Osteocyte (in vitro differentiated cells): ENCODE data around the gene TSC22D2. TPM values are rescaled to one million over a fixed set of nuclear protein-coding genes. Genes with fewer than 3 reads are reported as not detected.

ENCODE experiments used
- DNase-seq: peaks from one replicate; pipeline ENCODE4 v3.0.0; 2021; ENCODE audit warnings: mixed read lengths; ENCODE audit not compliant: unreplicated experiment; ENCODE audit errors: extremely low spot score
- H3K27ac Mint-ChIP-seq: one replicate; pipeline ENCODE4 v1.8.0; 2021; ENCODE audit warnings: mild to moderate bottlenecking, mixed read lengths; ENCODE audit not compliant: unreplicated experiment
- H3K27me3 Mint-ChIP-seq: one replicate; pipeline ENCODE4 v1.8.0; 2021; ENCODE audit warnings: mixed read lengths; ENCODE audit not compliant: unreplicated experiment
- H3K36me3 Mint-ChIP-seq: one replicate; pipeline ENCODE4 v1.8.0; 2021; ENCODE audit warnings: mixed read lengths; ENCODE audit not compliant: unreplicated experiment
- H3K4me1 Mint-ChIP-seq: one replicate; pipeline ENCODE4 v1.8.0; 2021; ENCODE audit warnings: mixed read lengths; ENCODE audit not compliant: unreplicated experiment
- H3K4me3 Mint-ChIP-seq: one replicate; pipeline ENCODE4 v1.8.0; 2021; ENCODE audit warnings: mild to moderate bottlenecking, moderate library complexity, mixed read lengths; ENCODE audit not compliant: unreplicated experiment
- H3K9me3 Mint-ChIP-seq: one replicate; pipeline ENCODE4 v1.8.0; 2021; ENCODE audit warnings: mixed read lengths; ENCODE audit not compliant: unreplicated experiment
- total RNA-seq: library from RNA; stranded (reverse); gene quantifications from 2 replicates; pipeline ENCODE4 v1.2.1, GENCODE V29; 2021
- TF ChIP-seq, protein P1 (sequence below): fragments of 200-600 bp; sonication (generic); IDR thresholded peaks from 2 replicates; pipeline ENCODE4 v1.5.0; 2021; ENCODE audit warnings: antibody characterized with exemption, mild to moderate bottlenecking, moderate library complexity

The TSC22D2 gene
- total RNA-seq, 1 donor from 2014 or later: 51.3 TPM

- no peak for DNase-seq
- Mint-ChIP-seq H3K27ac (no peak overlapping the region), H3K36me3 (peaks cover 36% of the 10 kb centered on the region), H3K27me3 (no peaks in the 10 kb centered on the region), H3K4me1 (peaks cover 24% of the 10 kb centered on the region), H3K9me3 (no peaks in the 10 kb centered on the region), H3K4me3 (no peak overlapping the region)
- TF ChIP-seq, protein P1, sequence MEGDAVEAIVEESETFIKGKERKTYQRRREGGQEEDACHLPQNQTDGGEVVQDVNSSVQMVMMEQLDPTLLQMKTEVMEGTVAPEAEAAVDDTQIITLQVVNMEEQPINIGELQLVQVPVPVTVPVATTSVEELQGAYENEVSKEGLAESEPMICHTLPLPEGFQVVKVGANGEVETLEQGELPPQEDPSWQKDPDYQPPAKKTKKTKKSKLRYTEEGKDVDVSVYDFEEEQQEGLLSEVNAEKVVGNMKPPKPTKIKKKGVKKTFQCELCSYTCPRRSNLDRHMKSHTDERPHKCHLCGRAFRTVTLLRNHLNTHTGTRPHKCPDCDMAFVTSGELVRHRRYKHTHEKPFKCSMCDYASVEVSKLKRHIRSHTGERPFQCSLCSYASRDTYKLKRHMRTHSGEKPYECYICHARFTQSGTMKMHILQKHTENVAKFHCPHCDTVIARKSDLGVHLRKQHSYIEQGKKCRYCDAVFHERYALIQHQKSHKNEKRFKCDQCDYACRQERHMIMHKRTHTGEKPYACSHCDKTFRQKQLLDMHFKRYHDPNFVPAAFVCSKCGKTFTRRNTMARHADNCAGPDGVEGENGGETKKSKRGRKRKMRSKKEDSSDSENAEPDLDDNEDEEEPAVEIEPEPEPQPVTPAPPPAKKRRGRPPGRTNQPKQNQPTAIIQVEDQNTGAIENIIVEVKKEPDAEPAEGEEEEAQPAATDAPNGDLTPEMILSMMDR: no peak
Observed at GRCh38 chr3:150458001-150458400, 49.9 kb downstream of the TSC22D2 start.

GRCh38 chr3:150460484-150460883 is 52.4 kb downstream of the TSC22D2 start:
- Mint-ChIP-seq H3K4me1 (peaks cover 18% of the 10 kb centered on the region), H3K36me3 (peaks cover 38% of the 10 kb centered on the region), H3K9me3 (no peaks in the 10 kb centered on the region), H3K4me3 (no peak overlapping the region), H3K27me3 (no peaks in the 10 kb centered on the region), H3K27ac (no peak overlapping the region)
- TF ChIP-seq, protein P1: no peak
- DNase-seq: no peak

DNA sequence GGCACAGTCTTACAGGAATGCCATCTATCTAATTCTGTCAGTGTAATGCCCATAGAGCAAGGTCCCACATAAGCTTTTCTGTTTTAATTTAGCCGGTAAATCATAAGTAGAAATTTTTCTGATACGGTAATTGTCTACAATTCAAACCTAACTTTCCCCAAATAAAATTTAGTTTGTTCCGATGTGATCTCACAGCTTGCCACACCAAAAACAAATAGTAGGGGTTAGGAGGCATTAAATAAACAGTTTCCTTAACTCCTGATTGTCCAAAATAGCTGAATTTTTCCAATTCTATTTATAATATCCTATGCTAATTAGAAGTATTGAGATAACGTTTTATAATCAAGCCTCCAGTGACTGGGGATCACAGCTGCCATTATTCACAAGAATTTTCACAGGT is 53.3 kb downstream of the TSC22D2 start:
- peaks cover 18% of the 10 kb centered on the region for H3K4me1 Mint-ChIP-seq
- H3K9me3 Mint-ChIP-seq: no peaks in the 10 kb centered on the region
- H3K36me3 Mint-ChIP-seq: peaks cover 38% of the 10 kb centered on the region
- H3K27ac Mint-ChIP-seq: no peak overlapping the region
- no peak for DNase-seq
- H3K27me3 Mint-ChIP-seq: no peaks in the 10 kb centered on the region
- H3K4me3 Mint-ChIP-seq: no peak overlapping the region
- TF ChIP-seq, protein P1: no peak

GRCh38 chr3:150462108-150462507 is 54.0 kb downstream of the TSC22D2 start:
- H3K9me3 Mint-ChIP-seq: no peaks in the 10 kb centered on the region
- DNase-seq: no peak
- no peaks in the 10 kb centered on the region for H3K27me3 Mint-ChIP-seq
- no peak overlapping the region for H3K27ac Mint-ChIP-seq
- H3K4me3 Mint-ChIP-seq: no peak overlapping the region
- peaks cover 14% of the 10 kb centered on the region for H3K4me1 Mint-ChIP-seq
- H3K36me3 Mint-ChIP-seq: peaks cover 40% of the 10 kb centered on the region
- TF ChIP-seq, protein P1: no peak

GRCh38 chr3:150464684-150465083 is 56.6 kb downstream of the TSC22D2 start:
- H3K4me3 Mint-ChIP-seq: no peak overlapping the region
- no peak for DNase-seq
- no peaks in the 10 kb centered on the region for H3K9me3 Mint-ChIP-seq
- no peaks in the 10 kb centered on the region for H3K27me3 Mint-ChIP-seq
- H3K4me1 Mint-ChIP-seq: peaks cover 31% of the 10 kb centered on the region
- H3K36me3 Mint-ChIP-seq: peaks cover 21% of the 10 kb centered on the region
- H3K27ac Mint-ChIP-seq: no peak overlapping the region
- TF ChIP-seq, protein P1: no peak
